HepG2 (cell line): Measurements from ENCODE around the gene GNG13. TPM values are rescaled to one million over a fixed set of nuclear protein-coding genes. Genes with fewer than 3 reads are reported as not detected.

ENCODE experiments used
- ATAC-seq: fragments of 200-7000 bp; cut with Tn5 transposase; 3 replicates; pipeline ENCODE4 v1.9.1; 2020; ENCODE audit warnings: mild to moderate bottlenecking, moderate library complexity
- BruUV-seq: library from RNA; stranded (reverse); fragments of 400-500 nt; replicated peaks from 2 replicates; lab custom pipeline; 2021; lab: Mats Ljungman, UMichigan
- CTCF ChIA-PET: fragments of 300-600 bp; formaldehyde crosslinking; extraction: SDS; loops from one replicate; lab custom pipeline; 2021; ENCODE audit warnings: low total read pairs, inconsistent platforms, low intra/inter-chr PET ratio; lab: Yijun Ruan, JAX
- POLR2A ChIA-PET: fragments of 350-600 bp; sonication (Branson Sonifier 250); formaldehyde crosslinking; loops from one replicate; lab custom pipeline; 2020; ENCODE audit warnings: antibody characterized with exemption, inconsistent platforms; lab: Yijun Ruan, JAX
- DNase-seq: peaks from one replicate; pipeline ENCODE4 v3.0.0-alpha.2; 2015; ENCODE audit warnings: low spot score
- FAIRE-seq: peaks from 3 replicates; lab custom pipeline; 2011; peaks lifted over from hg19 to GRCh38; lab: Jason Lieb, UNC
- H2AFZ ChIP-seq: one replicate; pipeline ENCODE4 v1.6.1; 2011; ENCODE audit warnings: low read length, inconsistent platforms
- H3K27ac ChIP-seq: fragments of 300-600 bp; 3 replicates; pipeline ENCODE4 v1.8.0; 2011; ENCODE audit warnings: mixed run types, mild to moderate bottlenecking, mixed read lengths, low read length, inconsistent platforms; ENCODE audit not compliant: insufficient read depth; ENCODE audit errors: extremely low read length
- H3K27me3 ChIP-seq, 2 experiments: fragments of 200-600 bp in 1 of 2; 2 replicates in 1 of 2; 3 replicates in 1 of 2; pipeline versions ENCODE4 v1.6.0 to v1.8.0; 2011; ENCODE audit warnings: low read length in 2 of 2, mild to moderate bottlenecking in 2 of 2, moderate library complexity in 2 of 2, inconsistent platforms in 1 of 2; ENCODE audit not compliant: insufficient read depth in 2 of 2, control insufficient read depth in 1 of 2
- H3K36me3 ChIP-seq, 2 experiments: fragments of 200-600 bp in 1 of 2; replicated peaks in 1 of 2; 2 replicates in 1 of 2; 3 replicates in 1 of 2; pipeline versions ENCODE4 v1.5.1 to v1.8.0; 2011; ENCODE audit warnings: low read length in 2 of 2, inconsistent platforms in 1 of 2; ENCODE audit not compliant: insufficient read depth in 2 of 2, control insufficient read depth in 1 of 2
- H3K4me1 ChIP-seq: 2 replicates; pipeline ENCODE4 v1.5.1; 2012; ENCODE audit warnings: low read length, inconsistent platforms; ENCODE audit not compliant: insufficient read depth
- H3K4me2 ChIP-seq: 2 replicates; pipeline ENCODE4 v1.6.0; 2011; ENCODE audit warnings: low read depth, low read length, inconsistent platforms
- H3K4me3 ChIP-seq, 3 experiments: fragments of 200-600 bp in 1 of 3; sonication (generic), shearing (Covaris generic) in 1 of 3; replicated peaks in 1 of 3; 2 replicates each; pipeline ENCODE4 v1.5.1; 2011 to 2016; ENCODE audit warnings: low read length in 3 of 3, inconsistent platforms in 2 of 3, low read depth in 2 of 3, mild to moderate bottlenecking in 2 of 3, control low read depth in 1 of 3, mixed read lengths in 1 of 3; ENCODE audit not compliant: insufficient read depth in 1 of 3
- H3K79me2 ChIP-seq: one replicate; pipeline ENCODE4 v1.6.1; 2011; ENCODE audit warnings: low read length, inconsistent platforms; ENCODE audit not compliant: insufficient read depth
- H3K9ac ChIP-seq: 2 replicates; pipeline ENCODE4 v1.6.0; 2011; ENCODE audit warnings: mild to moderate bottlenecking, low read depth, low read length, inconsistent platforms; ENCODE audit not compliant: insufficient read depth
- H3K9me3 ChIP-seq: 2 replicates; pipeline ENCODE4 v1.5.1; 2012; ENCODE audit warnings: mild to moderate bottlenecking, low read length
- H4K20me1 ChIP-seq: 2 replicates; pipeline ENCODE4 v1.6.0; 2011; ENCODE audit warnings: inconsistent platforms, mild to moderate bottlenecking, low read length, moderate library complexity; ENCODE audit not compliant: insufficient read depth
- CBFB ChIP-seq: sonication (generic); formaldehyde crosslinking; IDR thresholded peaks from 2 replicates; pipeline ENCODE4 v1.4.0; 2020; ENCODE audit warnings: missing genetic modification reagents
- IRF2 ChIP-seq: IDR thresholded peaks from 2 replicates; pipeline ENCODE4 v1.6.1; 2018; ENCODE audit warnings: missing genetic modification reagents, missing compliant biosample characterization
- MED13 ChIP-seq: sonication (generic); formaldehyde crosslinking; IDR thresholded peaks from 2 replicates; pipeline ENCODE4 v1.5.0; 2020; ENCODE audit warnings: missing genetic modification reagents
- NRL ChIP-seq: sonication (generic); formaldehyde crosslinking; IDR thresholded peaks from 2 replicates; pipeline ENCODE4 v1.5.0; 2020; ENCODE audit warnings: missing genetic modification reagents, mild to moderate bottlenecking, moderate library complexity, borderline replicate concordance
- SATB2 ChIP-seq: sonication (generic); formaldehyde crosslinking; IDR thresholded peaks from 2 replicates; pipeline ENCODE4 v1.5.0; 2020; ENCODE audit warnings: missing genetic modification reagents
- SRSF1 ChIP-seq: fragments of 200-400 bp; formaldehyde crosslinking; optimal IDR thresholded peaks from 2 replicates; pipeline ENCODE3; 2017; ENCODE audit warnings: mild to moderate bottlenecking, low read depth, low read length, moderate library complexity
- ZFP82 ChIP-seq: sonication (generic); formaldehyde crosslinking; IDR thresholded peaks from 2 replicates; pipeline ENCODE4 v1.5.1; 2020; ENCODE audit warnings: mild to moderate bottlenecking, missing genetic modification reagents, borderline replicate concordance
- WGBS: methylation state at CpG from one replicate; pipeline ENCODE4 v1.1.6; 2017; ENCODE audit warnings: low lambda C conversion rate; 5-methylcytosine and 5-hydroxymethylcytosine counted together
- in situ Hi-C: cut with HindIII; loops from 2 replicates; pipeline ENCODE4 v1.10.0; 2017; ENCODE audit warnings: low pct_unique_long_range_greater_than_20kb; ENCODE audit not compliant: extremely low pct_ligation_motif_present
- intact Hi-C: fragments of 100-400 bp; cut with micrococcal nuclease; formaldehyde crosslinking; loops from one replicate; pipeline ENCODE4 v1.10.0; 2022; ENCODE audit not compliant: unreplicated experiment
- polyA plus RNA-seq, 8 experiments: library from polyadenylated mRNA; depleted of rRNA in 3 of 8; stranded (reverse) in 7 of 8; unstranded in 1 of 8; fragments of >200 nt; fragmentation: Illumina TruSeq in 4 of 8; extraction: Trizol in 4 of 8; gene quantifications; 2 replicates each; pipeline versions ENCODE4 v1.2.1 to v1.2.3, GENCODE V29; 2011 to 2016; ENCODE audit warnings: low read depth in 4 of 8, missing spikeins in 1 of 8, mixed read lengths in 1 of 8; ENCODE audit not compliant: insufficient read depth in 1 of 8
- total RNA-seq, 5 experiments: library from RNA; depleted of rRNA; stranded (reverse); fragments of >200 nt; fragmentation: Illumina TruSeq; extraction: Trizol; gene quantifications; 2 replicates each; pipeline ENCODE4 v1.2.3, GENCODE V29; 2016; ENCODE audit warnings: low read depth in 1 of 5
- TF ChIP-seq, protein P1 (sequence below): sonication (generic); formaldehyde crosslinking; IDR thresholded peaks from 2 replicates; pipeline ENCODE4 v1.4.0; 2020; ENCODE audit warnings: missing genetic modification reagents, borderline replicate concordance

GNG13 gene
- total and polyA plus RNA-seq, 2 of the 13 experiments (the other 11 are each of a cell fraction or from before 2014, with no cell fraction given), result not detected

DNA sequence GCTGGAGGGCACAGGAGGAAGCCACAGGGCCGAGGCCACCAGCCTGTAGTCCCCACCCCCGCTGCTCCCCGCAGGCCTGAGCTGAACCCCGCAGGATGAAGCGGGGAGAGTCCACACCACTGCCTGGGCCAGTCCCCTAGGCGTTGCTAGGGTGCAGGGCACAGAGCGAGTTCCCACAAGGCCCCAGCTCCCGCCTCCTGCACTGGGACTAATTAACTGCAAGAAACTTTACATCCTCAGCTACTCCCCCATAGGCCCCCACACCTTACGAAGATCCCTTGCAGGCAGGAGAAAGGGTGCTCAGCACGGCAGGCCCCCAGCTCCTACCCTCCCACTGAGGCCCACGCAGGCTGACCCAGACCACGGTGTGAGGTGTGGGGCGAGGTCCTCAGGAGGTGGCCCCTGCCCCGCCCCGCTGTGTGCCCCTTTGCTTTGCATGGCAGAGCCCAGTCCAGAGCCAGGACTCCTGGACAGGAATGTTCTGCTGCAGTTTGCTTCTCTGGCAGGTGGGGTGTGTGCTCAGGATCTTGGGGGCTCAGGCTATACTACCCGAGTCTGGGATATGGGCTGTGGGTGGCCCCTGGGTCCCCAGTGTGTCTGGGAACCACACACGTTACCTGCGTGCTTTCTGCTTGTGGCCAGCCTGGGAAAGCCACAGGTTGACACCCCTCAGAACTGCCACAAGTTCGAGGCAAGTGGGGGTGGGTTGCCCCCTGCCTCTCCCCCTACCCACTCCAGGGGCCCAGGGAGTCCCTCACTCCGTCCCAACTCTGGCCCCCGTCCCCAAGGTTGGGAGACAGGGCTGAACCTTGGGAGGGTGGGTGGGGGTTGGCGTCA lies 1.2 kb downstream of the GNG13 start:
- Histone ChIP-seq H3K4me1 (no peaks in the 10 kb centered on the region), H3K36me3 (0 out of 5 replicates have a peak, but pooled peaks cover 1 to 2% of the 10 kb centered on the region in 2 experiments), H3K9ac (no peak overlapping the region), H4K20me1 (no peaks in the 10 kb centered on the region), H3K79me2 (no peaks in the 10 kb centered on the region), H3K4me2 (no peak overlapping the region), H2AFZ (no peak overlapping the region), H3K27ac (no peak overlapping the region), H3K9me3 (no peaks in the 10 kb centered on the region), H3K27me3 (peaks cover 15 to 36% of the 10 kb centered on the region in 2 experiments), H3K4me3 (no peak overlapping the region)
- WGBS, result 78% methylated on average over 12 of the region's 22 CpGs
- BruUV-seq, result no TSS peak
- in situ Hi-C loops, result no loop called here
- no peak for FAIRE-seq
- no peak for DNase-seq
- ChIA-PET CTCF (no interaction called here), POLR2A (no interaction called here)
- intact Hi-C loops, result no loop called here
- TF ChIP-seq SRSF1, result no peak
- TF ChIP-seq SATB2 (CRISPR knock-in tag), result no peak
- TF ChIP-seq NRL (CRISPR knock-in tag), result no peak
- TF ChIP-seq, protein P1, sequence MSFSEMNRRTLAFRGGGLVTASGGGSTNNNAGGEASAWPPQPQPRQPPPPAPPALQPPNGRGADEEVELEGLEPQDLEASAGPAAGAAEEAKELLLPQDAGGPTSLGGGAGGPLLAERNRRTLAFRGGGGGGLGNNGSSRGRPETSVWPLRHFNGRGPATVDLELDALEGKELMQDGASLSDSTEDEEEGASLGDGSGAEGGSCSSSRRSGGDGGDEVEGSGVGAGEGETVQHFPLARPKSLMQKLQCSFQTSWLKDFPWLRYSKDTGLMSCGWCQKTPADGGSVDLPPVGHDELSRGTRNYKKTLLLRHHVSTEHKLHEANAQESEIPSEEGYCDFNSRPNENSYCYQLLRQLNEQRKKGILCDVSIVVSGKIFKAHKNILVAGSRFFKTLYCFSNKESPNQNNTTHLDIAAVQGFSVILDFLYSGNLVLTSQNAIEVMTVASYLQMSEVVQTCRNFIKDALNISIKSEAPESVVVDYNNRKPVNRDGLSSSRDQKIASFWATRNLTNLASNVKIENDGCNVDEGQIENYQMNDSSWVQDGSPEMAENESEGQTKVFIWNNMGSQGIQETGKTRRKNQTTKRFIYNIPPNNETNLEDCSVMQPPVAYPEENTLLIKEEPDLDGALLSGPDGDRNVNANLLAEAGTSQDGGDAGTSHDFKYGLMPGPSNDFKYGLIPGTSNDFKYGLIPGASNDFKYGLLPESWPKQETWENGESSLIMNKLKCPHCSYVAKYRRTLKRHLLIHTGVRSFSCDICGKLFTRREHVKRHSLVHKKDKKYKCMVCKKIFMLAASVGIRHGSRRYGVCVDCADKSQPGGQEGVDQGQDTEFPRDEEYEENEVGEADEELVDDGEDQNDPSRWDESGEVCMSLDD (CRISPR knock-in tag), result no peak
- TF ChIP-seq CBFB (CRISPR knock-in tag), result no peak
- no peak for TF ChIP-seq ZFP82
- no peak for TF ChIP-seq MED13 (CRISPR knock-in tag)
- no peak for TF ChIP-seq IRF2 (CRISPR knock-in tag)
- ATAC-seq, result no peak
